ENCODE results near the gene PEX26. TPM values are rescaled to one million over a fixed set of nuclear protein-coding genes. Genes with fewer than 3 reads are reported as not detected.

PEX26 gene
- total and polyA plus RNA-seq, 2 of the 13 experiments (the other 11 are each of a cell fraction or from before 2014, with no cell fraction given) = 10.6 to 25.1 TPM

DNA sequence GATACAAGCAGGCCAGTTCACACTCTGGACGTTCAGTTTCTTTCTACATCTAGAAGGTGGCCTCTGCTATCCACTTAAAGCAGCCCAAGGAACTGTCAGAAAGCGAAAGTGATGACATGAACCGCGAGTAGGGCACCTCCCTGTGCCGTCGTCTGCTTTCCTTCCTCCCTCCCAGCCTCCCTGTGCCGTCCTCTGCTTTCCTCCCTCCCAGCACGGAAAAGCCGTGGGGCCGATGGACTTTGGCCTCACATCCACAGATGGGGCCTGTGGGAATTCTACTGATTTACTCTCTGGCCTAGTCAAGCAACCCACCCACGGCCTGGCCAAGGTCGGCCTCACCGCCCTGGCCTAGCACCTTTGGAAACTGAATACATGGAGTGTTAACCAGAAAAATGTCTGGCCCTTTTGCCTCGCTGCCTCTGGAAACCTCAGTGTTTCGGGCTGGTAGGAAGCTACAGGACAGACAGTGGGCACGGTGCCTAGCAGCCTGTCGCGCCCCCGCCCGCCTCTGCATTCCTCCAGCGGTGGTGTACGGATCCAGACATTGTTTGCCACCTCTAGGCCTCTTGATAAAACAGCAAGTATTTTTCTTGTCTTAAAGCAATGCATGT lies 14.2 kb downstream of the PEX26 start (continued):
- peak; percentile 83 for TF ChIP-seq TBX2 (CRISPR knock-in tag; IDR thresholded peaks at IDR 0.05; ENCODE audit: borderline replicate concordance)
- peak; percentile 89; the same call in 1 of the 2 replicates for TF ChIP-seq ZC3H13 (CRISPR knock-in tag; IDR thresholded peaks at IDR 0.05)
- TF ChIP-seq, protein P1, sequence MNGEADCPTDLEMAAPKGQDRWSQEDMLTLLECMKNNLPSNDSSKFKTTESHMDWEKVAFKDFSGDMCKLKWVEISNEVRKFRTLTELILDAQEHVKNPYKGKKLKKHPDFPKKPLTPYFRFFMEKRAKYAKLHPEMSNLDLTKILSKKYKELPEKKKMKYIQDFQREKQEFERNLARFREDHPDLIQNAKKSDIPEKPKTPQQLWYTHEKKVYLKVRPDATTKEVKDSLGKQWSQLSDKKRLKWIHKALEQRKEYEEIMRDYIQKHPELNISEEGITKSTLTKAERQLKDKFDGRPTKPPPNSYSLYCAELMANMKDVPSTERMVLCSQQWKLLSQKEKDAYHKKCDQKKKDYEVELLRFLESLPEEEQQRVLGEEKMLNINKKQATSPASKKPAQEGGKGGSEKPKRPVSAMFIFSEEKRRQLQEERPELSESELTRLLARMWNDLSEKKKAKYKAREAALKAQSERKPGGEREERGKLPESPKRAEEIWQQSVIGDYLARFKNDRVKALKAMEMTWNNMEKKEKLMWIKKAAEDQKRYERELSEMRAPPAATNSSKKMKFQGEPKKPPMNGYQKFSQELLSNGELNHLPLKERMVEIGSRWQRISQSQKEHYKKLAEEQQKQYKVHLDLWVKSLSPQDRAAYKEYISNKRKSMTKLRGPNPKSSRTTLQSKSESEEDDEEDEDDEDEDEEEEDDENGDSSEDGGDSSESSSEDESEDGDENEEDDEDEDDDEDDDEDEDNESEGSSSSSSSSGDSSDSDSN (CRISPR knock-in tag; IDR thresholded peaks at IDR 0.05) = peak; percentile 88
- peak; percentile 68 for TF ChIP-seq ZNF781 (CRISPR knock-in tag; IDR thresholded peaks at IDR 0.05; ENCODE audit: borderline replicate concordance, not compliant biosample characterization)
- 0 out of 2 replicates have a peak, but pooled peaks have one; percentile 21 for TF ChIP-seq SAFB2 (CRISPR knock-in tag; IDR thresholded peaks at IDR 0.05; ENCODE audit: borderline replicate concordance, low read depth)
- no peak for TF ChIP-seq ZFP1 (CRISPR knock-in tag; IDR thresholded peaks at IDR 0.05)
- TF ChIP-seq SALL2 (CRISPR knock-in tag; IDR thresholded peaks at IDR 0.05) = peak; percentile 74
- peak; percentile 87; the same call in 1 of the 2 replicates for TF ChIP-seq NR1H2 (CRISPR knock-in tag; IDR thresholded peaks at IDR 0.05; ENCODE audit: borderline replicate concordance, low read depth)
- TF ChIP-seq ZNF558 (CRISPR knock-in tag; IDR thresholded peaks at IDR 0.05; ENCODE audit: borderline replicate concordance) = no peak
- TF ChIP-seq ZNF879 (CRISPR knock-in tag; IDR thresholded peaks at IDR 0.05) = peak; percentile 60; the same call in 1 of the 2 replicates
- TF ChIP-seq ARNT2 (CRISPR knock-in tag; IDR thresholded peaks at IDR 0.05; ENCODE audit: low read depth) = no peak
- TF ChIP-seq, protein P2, sequence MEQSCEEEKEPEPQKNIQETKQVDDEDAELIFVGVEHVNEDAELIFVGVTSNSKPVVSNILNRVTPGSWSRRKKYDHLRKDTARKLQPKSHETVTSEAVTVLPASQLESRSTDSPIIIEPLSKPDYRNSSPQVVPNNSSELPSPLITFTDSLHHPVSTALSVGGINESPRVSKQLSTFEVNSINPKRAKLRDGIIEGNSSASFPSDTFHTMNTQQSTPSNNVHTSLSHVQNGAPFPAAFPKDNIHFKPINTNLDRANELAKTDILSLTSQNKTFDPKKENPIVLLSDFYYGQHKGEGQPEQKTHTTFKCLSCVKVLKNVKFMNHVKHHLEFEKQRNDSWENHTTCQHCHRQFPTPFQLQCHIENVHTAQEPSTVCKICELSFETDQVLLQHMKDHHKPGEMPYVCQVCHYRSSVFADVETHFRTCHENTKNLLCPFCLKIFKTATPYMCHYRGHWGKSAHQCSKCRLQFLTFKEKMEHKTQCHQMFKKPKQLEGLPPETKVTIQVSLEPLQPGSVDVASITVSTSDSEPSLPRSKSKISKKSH (CRISPR knock-in tag; IDR thresholded peaks at IDR 0.05; ENCODE audit: borderline replicate concordance) = peak; percentile 72; the same call in 1 of the 2 replicates
- TF ChIP-seq ZNF431 (CRISPR knock-in tag; IDR thresholded peaks at IDR 0.05; ENCODE audit: borderline replicate concordance, low read depth) = no peak
- TF ChIP-seq ZNF790 (CRISPR knock-in tag; IDR thresholded peaks at IDR 0.05; ENCODE audit: borderline replicate concordance) = no peak
- TF ChIP-seq, protein P3, sequence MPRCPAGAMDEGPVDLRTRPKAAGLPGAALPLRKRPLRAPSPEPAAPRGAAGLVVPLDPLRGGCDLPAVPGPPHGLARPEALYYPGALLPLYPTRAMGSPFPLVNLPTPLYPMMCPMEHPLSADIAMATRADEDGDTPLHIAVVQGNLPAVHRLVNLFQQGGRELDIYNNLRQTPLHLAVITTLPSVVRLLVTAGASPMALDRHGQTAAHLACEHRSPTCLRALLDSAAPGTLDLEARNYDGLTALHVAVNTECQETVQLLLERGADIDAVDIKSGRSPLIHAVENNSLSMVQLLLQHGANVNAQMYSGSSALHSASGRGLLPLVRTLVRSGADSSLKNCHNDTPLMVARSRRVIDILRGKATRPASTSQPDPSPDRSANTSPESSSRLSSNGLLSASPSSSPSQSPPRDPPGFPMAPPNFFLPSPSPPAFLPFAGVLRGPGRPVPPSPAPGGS (CRISPR knock-in tag; IDR thresholded peaks at IDR 0.05) = no peak; the same call in 1 of the 2 replicates
- TF ChIP-seq U2AF2 (IDR thresholded peaks at IDR 0.05; ENCODE audit: low read depth, low read length) = 0 out of 2 replicates have a peak, but pooled peaks have one; percentile 20
- TF ChIP-seq, protein P4, sequence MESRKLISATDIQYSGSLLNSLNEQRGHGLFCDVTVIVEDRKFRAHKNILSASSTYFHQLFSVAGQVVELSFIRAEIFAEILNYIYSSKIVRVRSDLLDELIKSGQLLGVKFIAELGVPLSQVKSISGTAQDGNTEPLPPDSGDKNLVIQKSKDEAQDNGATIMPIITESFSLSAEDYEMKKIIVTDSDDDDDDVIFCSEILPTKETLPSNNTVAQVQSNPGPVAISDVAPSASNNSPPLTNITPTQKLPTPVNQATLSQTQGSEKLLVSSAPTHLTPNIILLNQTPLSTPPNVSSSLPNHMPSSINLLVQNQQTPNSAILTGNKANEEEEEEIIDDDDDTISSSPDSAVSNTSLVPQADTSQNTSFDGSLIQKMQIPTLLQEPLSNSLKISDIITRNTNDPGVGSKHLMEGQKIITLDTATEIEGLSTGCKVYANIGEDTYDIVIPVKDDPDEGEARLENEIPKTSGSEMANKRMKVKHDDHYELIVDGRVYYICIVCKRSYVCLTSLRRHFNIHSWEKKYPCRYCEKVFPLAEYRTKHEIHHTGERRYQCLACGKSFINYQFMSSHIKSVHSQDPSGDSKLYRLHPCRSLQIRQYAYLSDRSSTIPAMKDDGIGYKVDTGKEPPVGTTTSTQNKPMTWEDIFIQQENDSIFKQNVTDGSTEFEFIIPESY (CRISPR knock-in tag; IDR thresholded peaks at IDR 0.05) = 0 out of 2 replicates have a peak, but pooled peaks have one; percentile 29
- TF ChIP-seq GATAD1 (CRISPR knock-in tag; IDR thresholded peaks at IDR 0.05) = peak; percentile 58; the same call in 1 of the 2 replicates
- TF ChIP-seq, protein P5, sequence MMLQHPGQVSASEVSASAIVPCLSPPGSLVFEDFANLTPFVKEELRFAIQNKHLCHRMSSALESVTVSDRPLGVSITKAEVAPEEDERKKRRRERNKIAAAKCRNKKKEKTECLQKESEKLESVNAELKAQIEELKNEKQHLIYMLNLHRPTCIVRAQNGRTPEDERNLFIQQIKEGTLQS (CRISPR knock-in tag; IDR thresholded peaks at IDR 0.05) = peak; percentile 34; the same call in 1 of the 2 replicates
- no peak for TF ChIP-seq ZNF180 (CRISPR knock-in tag; IDR thresholded peaks at IDR 0.05; ENCODE audit: borderline replicate concordance, low read depth)
